ENCODE data around the gene ZG16.
"Not testable (repeated sequence)": the region's sequence is repeated elsewhere in the genome, so short reads cannot be mapped to it uniquely, and the experiment has no call there.

ZG16 gene

GRCh38 chr16:29761882-29762281, 16.2 kb upstream of the ZG16 start:
- FAIRE-seq (no peak), DNase-seq (ENCODE audit: insufficient read length, low spot score) (no peak)
- no peak for TF ChIP-seq POLR2A (IDR thresholded peaks at IDR 0.05; ENCODE audit: low read depth, low read length)

GRCh38 chr16:29763326-29763725, 14.7 kb upstream of the ZG16 start:
- TF ChIP-seq POLR2A (IDR thresholded peaks at IDR 0.05; ENCODE audit: low read depth, low read length), result no peak
- no peak for FAIRE-seq
- no peak for DNase-seq (ENCODE audit: insufficient read length, low spot score)

- TF ChIP-seq POLR2A (IDR thresholded peaks at IDR 0.05; ENCODE audit: low read depth, low read length), result no peak
- no peak for FAIRE-seq
- DNase-seq (ENCODE audit: insufficient read length, low spot score), result no peak
These were observed 12.7 kb upstream of the ZG16 start for GRCh38 chr16:29765167-29766032.

GRCh38 chr16:29766571-29766970, 11.5 kb upstream of the ZG16 start:
- DNase-seq (ENCODE audit: insufficient read length, low spot score) (no peak), FAIRE-seq (no peak)
- TF ChIP-seq POLR2A (IDR thresholded peaks at IDR 0.05; ENCODE audit: low read depth, low read length), result no peak

- no peak for TF ChIP-seq POLR2A (IDR thresholded peaks at IDR 0.05; ENCODE audit: low read depth, low read length)
- no peak for DNase-seq (ENCODE audit: insufficient read length, low spot score)
- FAIRE-seq, result no peak
These were observed 11.0 kb upstream of the ZG16 start for GRCh38 chr16:29767062-29767461.

- no peak for TF ChIP-seq POLR2A (IDR thresholded peaks at IDR 0.05; ENCODE audit: low read depth, low read length)
- FAIRE-seq, result no peak
- no peak for DNase-seq (ENCODE audit: insufficient read length, low spot score)
These were observed 8.5 kb upstream of the ZG16 start for GRCh38 chr16:29769507-29769906.

- no peak for DNase-seq (ENCODE audit: insufficient read length, low spot score)
- FAIRE-seq, result no peak
- TF ChIP-seq POLR2A (IDR thresholded peaks at IDR 0.05; ENCODE audit: low read depth, low read length), result no peak
These were observed 7.7 kb upstream of the ZG16 start for GRCh38 chr16:29770250-29770929.

GRCh38 chr16:29772330-29772729, 5.7 kb upstream of the ZG16 start:
- DNase-seq (ENCODE audit: insufficient read length, low spot score); FAIRE-seq: not testable (repeated sequence)

GRCh38 chr16:29774730-29775129, 3.3 kb upstream of the ZG16 start:
- no peak for TF ChIP-seq POLR2A (IDR thresholded peaks at IDR 0.05; ENCODE audit: low read depth, low read length)
- FAIRE-seq, result no peak
- DNase-seq (ENCODE audit: insufficient read length, low spot score), result no peak

GRCh38 chr16:29775742-29776408, 2.2 kb upstream of the ZG16 start:
- TF ChIP-seq POLR2A (IDR thresholded peaks at IDR 0.05; ENCODE audit: low read depth, low read length), result no peak
- DNase-seq (ENCODE audit: insufficient read length, low spot score) (peak; percentile 65), FAIRE-seq (peak; percentile 36)

- FAIRE-seq, result no peak
- no peak for TF ChIP-seq POLR2A (IDR thresholded peaks at IDR 0.05; ENCODE audit: low read depth, low read length)
- no peak for DNase-seq (ENCODE audit: insufficient read length, low spot score)
These were observed 1.4 kb downstream of the ZG16 start for GRCh38 chr16:29779474-29779873.

- not testable (repeated sequence) for FAIRE-seq; DNase-seq (ENCODE audit: insufficient read length, low spot score)
These were observed 5.3 kb downstream of the ZG16 start for GRCh38 chr16:29783094-29783953.

GRCh38 chr16:29784157-29784556, 6.1 kb downstream of the ZG16 start:
- TF ChIP-seq POLR2A (IDR thresholded peaks at IDR 0.05; ENCODE audit: low read depth, low read length), result no peak
- no peak for FAIRE-seq

More at GRCh38 chr16:29784157-29784556, 6.1 kb downstream of the ZG16 start:
- DNase-seq (ENCODE audit: insufficient read length, low spot score), result no peak

All from H54 (cell line).